Stimulated activated CD4-positive, alpha-beta T cell treated with anti-CD3 and anti-CD28 coated beads, TNF-alpha, amount 100 ng/mL, for 1 hour (primary cell): ENCODE results near the gene LFNG.

Experiments
- DNase-seq, 3 donors: peaks; one replicate each; pipeline ENCODE4 v3.0.0-alpha.2; 2020; ENCODE audit warnings: low read depth in 3 of 3, low spot score in 1 of 3

LFNG gene

DNA sequence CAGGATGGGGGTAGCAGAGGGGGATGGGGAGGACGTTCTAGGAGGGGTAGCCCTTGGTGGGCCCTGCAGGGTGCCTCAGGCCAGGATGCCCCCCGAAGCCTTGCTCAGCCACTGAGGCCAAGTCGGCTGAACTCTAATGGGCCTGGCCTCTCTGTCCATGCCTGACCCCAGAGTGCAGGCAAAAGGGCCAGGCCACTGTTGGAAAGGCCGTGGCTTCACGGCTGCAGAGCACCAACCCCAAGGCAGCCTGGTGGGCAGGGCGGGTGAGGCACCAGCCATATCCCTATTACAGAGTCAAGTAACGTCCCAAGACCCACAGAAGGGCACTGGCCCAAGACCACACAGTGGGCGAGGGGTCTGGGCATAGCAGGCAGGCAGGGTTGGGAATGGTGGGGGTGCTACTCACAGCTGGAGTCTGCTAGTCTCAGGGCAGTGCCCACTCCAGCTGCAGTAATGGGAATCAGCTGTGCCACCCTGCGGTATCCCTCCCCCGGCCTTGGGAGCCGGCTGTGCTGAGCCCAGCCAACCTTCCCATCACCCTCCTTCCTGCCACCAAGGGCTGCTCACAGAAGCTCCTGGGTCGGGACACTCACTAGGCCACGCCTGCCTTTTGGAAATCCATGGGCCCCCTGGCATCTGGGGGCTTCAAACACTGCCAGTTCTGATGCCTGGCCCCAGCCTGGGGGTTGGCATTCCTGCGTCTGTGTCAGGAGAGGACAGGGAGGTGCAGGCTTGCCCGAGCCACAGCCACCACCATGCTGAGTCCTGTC, 4.0 kb upstream of the LFNG start:
- DNase-seq, result no peak

GRCh38 chr7:2516194-2516555, 3.4 kb upstream of the LFNG start:
- no peak for DNase-seq

GRCh38 chr7:2517026-2517425, 2.5 kb upstream of the LFNG start:
- DNase-seq, result no peak

- DNase-seq, result no peak
Measured at GRCh38 chr7:2517678-2518507, 1.7 kb upstream of the LFNG start.

DNA sequence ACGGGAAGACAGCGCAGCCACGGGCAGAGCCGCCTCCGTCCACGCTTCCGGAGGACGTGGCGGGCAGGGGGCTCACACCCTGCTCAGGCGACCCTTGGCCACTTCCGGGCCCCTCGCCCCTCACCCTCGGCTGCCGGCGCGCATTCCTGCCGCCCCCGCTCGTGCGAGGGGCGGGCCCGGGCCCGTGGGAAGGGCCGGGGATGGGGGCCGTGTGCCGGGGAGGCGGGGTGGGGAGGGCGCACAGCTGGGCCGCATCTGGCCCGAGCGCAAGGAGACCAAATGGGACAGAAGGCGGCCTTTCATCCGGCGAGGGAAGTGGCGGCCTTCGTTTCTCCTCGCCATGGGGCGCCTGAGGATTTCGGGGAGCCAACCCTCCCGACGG, 846 bp upstream of the LFNG start:
- DNase-seq, result no peak

GRCh38 chr7:2520131-2520760, 672 bp downstream of the LFNG start:
- no peak for DNase-seq

DNA sequence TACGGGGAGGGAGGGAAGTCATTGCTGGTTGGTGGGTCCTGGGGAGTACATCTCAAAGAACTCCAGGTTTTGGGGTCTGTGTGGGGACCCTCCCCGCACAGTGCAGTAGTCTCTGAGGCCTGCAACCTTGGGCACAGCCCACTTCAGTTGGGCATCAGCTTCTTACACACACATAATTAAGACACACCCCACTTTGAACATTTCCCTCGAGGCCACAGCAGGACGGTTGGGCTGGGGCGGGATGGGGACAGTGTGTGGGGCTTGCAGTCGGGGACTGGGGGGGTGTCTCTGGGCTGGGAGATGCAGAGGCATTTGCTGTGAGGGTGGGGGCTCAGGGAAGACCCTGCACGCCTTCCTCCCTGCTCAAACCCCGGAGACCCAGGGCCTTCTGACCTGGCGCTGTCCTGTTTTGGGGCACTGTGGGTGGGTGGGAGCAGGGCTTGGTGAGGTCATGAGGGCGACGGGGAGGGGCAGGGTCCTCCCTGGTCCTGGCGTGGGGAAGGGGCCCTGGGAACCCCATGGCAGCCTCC, 1.3 kb downstream of the LFNG start:
- DNase-seq, result no peak

DNA sequence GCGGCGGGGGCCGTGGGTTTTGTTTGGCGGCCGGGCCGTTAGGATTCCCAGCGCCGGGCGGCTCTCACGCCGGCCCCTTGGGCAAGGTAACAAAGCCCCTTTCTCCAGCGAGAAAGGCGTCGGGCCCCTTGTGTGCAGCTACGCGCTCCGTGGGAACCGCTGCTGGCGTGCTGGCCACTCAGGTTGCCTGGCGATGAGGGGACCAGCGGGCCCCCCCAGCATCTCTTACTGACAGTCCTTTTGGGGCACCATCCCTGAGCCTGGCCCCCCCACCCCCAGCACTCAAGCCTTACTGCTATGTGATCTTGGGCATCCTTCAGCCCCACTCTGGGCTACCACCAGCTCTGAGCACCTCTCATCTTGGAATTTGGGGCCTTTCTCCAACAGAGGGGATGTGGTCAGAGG, 1.8 kb downstream of the LFNG start:
- no peak for DNase-seq

DNA sequence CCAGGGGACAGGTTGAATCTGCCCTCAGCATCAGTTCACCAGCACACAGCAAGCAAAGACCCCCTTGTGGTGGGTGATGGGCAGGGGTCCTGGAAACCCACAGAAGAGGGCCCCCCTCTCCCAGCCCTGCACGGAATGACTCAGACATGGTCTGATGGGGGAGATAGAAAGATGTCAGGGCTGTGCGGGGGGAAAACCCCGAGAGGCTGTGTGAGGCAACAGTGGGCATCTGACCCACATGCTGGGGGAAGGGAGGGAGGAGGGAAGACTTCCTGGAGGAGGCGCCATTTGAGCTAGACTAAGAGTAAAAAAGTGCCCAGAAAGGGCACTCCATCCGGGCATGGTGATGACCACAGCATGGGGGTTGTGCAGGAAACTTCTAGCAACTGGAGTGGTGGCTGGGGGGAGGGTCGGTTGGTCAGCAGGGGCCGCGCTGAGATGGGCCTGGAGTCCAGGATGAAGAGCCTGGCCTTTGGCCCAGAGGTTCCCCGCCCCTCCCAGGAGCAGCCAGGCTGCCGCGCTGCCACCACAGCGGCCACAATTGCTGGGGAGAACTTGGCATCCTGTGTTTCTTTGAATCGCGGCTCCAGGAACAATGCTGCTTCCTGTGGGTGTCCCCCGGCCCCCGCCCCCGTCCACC, 2.5 kb downstream of the LFNG start:
- peak in 2 of 3 donors; percentile 47 to 51 for DNase-seq

- DNase-seq, result no peak
Measured at GRCh38 chr7:2522780-2523433, 3.3 kb downstream of the LFNG start.

DNA sequence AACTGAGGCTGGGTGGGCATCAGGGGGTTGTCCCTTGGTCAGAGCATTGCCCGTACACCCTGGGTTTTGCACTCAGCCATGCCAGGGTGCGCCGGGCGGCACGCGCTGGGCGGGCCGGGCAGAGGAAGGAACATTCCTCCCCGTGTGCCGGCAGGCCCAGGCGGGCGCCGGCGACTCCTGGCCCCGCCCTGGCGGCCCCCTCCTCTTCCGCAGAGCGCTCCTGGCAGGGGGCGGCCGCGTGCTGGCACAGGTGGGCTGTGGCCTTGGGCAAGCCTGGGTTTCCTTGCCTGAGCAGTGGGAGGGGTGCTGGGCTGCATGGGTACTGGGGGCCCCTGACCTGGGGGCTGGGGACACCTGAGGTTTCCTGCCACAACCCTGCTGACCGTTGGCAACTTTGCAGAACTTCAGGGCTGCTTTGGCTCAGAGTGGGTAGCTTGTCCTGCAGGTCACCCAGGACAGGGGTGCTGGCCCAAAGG, 3.9 kb downstream of the LFNG start:
- DNase-seq, result no peak

GRCh38 chr7:2523941-2524807, 4.6 kb downstream of the LFNG start:
- no peak for DNase-seq

DNA sequence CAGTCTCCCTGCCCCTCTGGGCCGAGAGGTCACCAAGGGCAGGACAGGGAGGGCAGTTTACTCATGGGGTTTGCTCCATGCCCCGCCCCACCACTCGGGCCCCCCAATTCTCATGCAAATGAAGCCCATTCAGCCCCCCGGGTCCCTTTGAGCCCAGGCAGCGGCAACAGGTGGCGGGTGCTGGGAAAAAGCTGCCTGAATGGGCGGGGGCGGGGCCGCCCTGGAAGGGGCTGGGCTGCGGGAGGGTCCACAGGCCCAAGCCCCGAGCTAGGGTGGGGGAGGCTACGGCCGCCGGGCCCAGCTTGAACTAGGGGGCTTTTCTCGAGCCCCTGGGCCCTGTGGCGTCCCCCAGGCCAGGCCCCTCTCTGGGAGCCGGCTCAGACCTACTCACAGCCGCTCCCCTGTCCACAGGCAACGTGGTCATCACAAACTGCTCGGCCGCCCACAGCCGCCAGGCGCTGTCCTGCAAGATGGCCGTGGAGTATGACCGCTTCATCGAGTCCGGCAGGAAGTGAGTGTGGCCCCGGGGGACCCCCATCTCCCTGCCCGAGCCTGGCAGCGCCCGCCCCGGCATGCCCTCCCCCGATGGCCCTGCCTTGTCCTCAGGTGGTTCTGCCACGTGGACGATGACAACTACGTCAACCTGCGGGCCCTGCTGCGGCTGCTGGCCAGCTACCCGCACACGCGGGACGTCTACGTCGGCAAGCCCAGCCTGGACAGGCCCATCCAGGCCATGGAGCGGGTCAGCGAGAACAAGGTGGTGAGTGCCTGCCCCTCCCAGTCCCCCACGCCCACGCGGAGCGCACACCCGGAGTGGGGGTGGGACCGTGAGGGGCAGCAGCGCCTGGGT, 5.5 kb downstream of the LFNG start:
- no peak for DNase-seq

- DNase-seq, result no peak
Measured at GRCh38 chr7:2525658-2526630, 6.4 kb downstream of the LFNG start.

DNA sequence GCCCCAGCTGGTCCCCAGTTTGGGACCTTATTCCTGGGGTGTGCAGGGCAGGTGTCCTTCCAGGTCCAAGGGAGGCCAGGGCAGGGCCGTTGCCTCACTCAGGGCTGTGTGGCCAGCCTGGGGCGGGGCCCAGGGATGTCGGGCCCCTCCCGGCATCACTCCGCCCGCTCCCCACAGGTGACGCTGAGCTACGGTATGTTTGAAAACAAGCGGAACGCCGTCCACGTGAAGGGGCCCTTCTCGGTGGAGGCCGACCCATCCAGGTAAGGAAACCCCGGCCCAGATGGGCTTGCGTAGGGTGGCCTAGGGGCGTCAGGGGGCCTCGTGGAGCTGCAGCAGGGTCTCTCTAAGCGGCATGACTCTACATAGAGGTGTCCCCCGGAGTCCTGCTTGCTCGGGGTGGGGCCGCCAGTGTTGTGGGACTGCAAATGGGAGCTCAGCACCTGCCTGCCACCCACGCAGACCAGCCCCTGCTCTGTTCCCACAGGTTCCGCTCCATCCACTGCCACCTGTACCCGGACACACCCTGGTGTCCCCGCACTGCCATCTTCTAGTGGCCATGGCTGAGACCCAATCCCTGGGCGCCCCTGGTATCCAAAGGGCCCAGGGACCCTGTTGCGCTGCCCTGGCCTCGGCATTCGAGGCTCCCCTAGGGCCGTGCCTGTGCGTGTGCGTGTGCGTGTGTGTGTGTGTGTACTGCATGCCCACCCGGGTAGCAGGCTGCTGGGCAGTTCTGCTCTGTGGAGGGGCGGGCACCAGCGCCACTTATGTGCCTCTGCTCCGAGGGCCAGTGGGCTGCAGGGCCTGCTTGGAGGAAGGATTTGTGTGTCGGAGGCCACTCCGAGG, 7.3 kb downstream of the LFNG start:
- DNase-seq, result no peak

- DNase-seq, result no peak
Measured at GRCh38 chr7:2527505-2528467, 8.2 kb downstream of the LFNG start.
